HG02970 (cell line): ENCODE results near the gene LRRC73.
"Not testable (repeated sequence)": the region's sequence is repeated elsewhere in the genome, so short reads cannot be mapped to it uniquely, and the experiment has no call there.

Experiments
- ATAC-seq: cut with Tn5 transposase; IDR thresholded peaks from one replicate; pipeline ENCODE4 v1.9.1; 2021; ENCODE audit warnings: mild to moderate bottlenecking, moderate library complexity, moderate number of reproducible peaks; ENCODE audit not compliant: unreplicated experiment, low FRiP score

LRRC73 gene

GRCh38 chr6:43511824-43512415, 1.8 kb upstream of the LRRC73 start:
- no peak for ATAC-seq

GRCh38 chr6:43510827-43511163, 649 bp upstream of the LRRC73 start:
- ATAC-seq = no peak

GRCh38 chr6:43509142-43509983, 783 bp downstream of the LRRC73 start:
- no peak for ATAC-seq

- no peak for ATAC-seq
These were observed 1.5 kb downstream of the LRRC73 start for GRCh38 chr6:43508481-43509141.

GRCh38 chr6:43506667-43507471, 3.3 kb downstream of the LRRC73 start:
- no peak for ATAC-seq

GRCh38 chr6:43506171-43506570, 4.0 kb downstream of the LRRC73 start:
- ATAC-seq = no peak

GRCh38 chr6:43505718-43506117, 4.4 kb downstream of the LRRC73 start:
- ATAC-seq = no peak

GRCh38 chr6:43504756-43505593, 5.2 kb downstream of the LRRC73 start:
- ATAC-seq = no peak

- ATAC-seq = no peak
These were observed 6.7 kb downstream of the LRRC73 start for GRCh38 chr6:43503443-43503842.

- ATAC-seq = no peak
These were observed 7.5 kb downstream of the LRRC73 start for GRCh38 chr6:43502666-43503065.

- no peak for ATAC-seq
These were observed 9.2 kb downstream of the LRRC73 start for GRCh38 chr6:43500921-43501320.

GRCh38 chr6:43499028-43499815, 10.9 kb downstream of the LRRC73 start:
- no peak for ATAC-seq

GRCh38 chr6:43498291-43498690, 11.9 kb downstream of the LRRC73 start:
- ATAC-seq = not testable (repeated sequence)

GRCh38 chr6:43497689-43498088, 12.5 kb downstream of the LRRC73 start:
- ATAC-seq = no peak

GRCh38 chr6:43497129-43497396, 13.1 kb downstream of the LRRC73 start:
- no peak for ATAC-seq

GRCh38 chr6:43496370-43497128, 13.6 kb downstream of the LRRC73 start:
- ATAC-seq = no peak

GRCh38 chr6:43495409-43495941, 14.7 kb downstream of the LRRC73 start:
- ATAC-seq = no peak

- ATAC-seq = no peak
These were observed 15.4 kb downstream of the LRRC73 start for GRCh38 chr6:43494766-43495165.
